ENCODE results near the gene RAD9A. TPM values are rescaled to one million over a fixed set of nuclear protein-coding genes. Genes with fewer than 3 reads are reported as not detected.

The RAD9A gene
- total RNA-seq (2014; rRNA removed; shearing (Covaris generic)): 6.5 and 11.7 TPM in 2 replicates
- polyA plus RNA-seq (2015; cell fraction: cytosol; rRNA removed): 6.6 and 8.1 TPM in 2 replicates
- 32.9 and 36.8 TPM in 2 replicates for polyA plus RNA-seq (2015; cell fraction: nucleus; rRNA removed)

DNA sequence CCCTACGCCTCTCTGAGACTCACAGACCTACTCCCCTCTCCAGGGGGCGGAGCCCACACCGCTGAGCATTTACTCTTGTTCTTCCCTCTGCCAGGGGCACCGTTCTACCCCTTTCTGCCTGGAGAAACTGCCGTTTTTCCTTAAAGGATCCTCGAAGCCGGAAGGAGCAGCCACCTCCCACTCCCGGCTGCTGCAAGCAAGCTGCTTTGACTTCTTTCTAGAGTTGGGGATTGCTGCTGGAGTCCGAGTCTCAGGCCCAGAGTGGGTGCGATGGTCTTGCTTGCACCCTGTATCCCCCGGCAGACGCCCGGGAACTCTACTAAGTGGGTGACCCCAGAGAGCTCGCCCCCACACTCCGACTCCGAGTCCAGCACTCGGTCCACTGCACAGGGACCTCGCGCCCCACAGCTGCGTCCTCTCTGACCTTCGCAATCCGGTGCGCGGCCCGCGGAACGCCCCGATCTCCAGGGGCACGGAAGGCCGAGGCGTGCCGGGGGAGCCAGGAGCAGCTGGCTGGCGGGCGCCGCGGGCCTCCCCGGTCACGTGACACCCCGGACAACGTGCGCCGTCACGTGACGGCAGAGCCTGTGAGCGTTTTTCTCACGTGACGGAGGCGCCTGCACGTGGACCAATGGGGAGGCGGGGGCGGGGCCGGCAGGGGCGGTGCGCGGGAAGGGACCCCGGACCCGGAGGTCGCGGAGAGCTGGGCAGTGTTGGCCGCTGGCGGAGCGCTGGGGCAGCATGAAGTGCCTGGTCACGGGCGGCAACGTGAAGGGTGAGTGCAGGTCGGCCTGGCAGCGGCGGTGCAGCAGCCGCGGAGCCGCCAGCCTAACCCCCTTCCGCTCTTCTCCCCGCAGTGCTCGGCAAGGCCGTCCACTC, at the start of gene RAD9A:
Gene RAD9A (plus strand): TSS at position 683 of the 879 bp plus-strand sequence. CDS start 59 bp downstream, at position 742.
- peak; percentile 85 for DNase-seq (ENCODE audit: low read depth)

DNA sequence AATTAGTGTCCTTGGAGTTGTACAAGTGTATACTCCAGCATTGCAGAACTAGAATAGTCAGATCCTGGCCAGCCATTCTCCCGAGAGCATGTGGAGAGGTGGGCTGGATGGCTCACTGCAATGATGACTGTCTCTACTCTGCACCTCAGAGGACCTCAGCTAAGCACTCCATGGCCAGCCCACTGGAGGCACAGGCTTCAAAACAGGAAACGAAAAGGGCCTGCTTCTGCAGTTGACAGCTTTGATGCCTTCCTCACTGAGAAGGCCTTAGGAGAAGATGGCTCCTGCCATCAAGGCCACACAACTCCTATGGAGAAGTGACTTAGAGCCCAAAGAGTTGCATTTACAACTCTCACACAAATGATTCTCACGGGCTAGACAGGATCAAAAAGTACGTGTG, 47.5 kb upstream of the RAD9A start:
- no peak for DNase-seq (ENCODE audit: low read depth)

DNA sequence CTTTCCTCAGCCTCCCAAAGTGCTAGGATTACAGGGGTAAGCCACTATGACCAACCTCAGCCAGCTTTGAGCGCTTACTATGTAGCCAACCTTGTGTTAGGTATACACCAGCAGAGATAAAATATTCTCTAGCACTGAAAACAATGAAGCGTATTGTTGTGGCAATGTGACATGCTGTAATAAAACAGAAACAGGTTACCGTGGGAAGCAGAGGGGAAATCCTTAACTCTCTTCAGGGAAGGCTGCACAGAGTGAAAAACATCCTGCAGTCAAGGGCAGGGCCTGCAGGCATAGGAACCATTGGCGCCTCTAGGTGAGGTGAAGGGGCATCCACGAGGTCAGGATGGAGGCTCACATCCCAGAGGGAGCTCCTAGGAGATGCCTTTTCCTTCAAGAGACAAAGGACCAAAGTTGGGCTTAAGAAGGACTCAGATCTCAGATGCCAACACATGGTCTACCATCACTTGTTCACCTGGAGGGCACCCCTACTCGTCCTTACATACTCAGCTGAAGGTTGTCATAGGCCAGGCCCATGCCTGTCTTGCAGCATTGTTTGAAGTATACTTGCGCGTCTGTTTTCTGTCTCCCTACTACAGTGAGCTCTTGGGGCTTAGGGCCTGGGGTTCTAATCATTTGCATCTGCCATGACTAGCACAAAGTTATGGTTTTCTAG, 46.4 kb upstream of the RAD9A start:
- DNase-seq (ENCODE audit: low read depth): no peak

DNA sequence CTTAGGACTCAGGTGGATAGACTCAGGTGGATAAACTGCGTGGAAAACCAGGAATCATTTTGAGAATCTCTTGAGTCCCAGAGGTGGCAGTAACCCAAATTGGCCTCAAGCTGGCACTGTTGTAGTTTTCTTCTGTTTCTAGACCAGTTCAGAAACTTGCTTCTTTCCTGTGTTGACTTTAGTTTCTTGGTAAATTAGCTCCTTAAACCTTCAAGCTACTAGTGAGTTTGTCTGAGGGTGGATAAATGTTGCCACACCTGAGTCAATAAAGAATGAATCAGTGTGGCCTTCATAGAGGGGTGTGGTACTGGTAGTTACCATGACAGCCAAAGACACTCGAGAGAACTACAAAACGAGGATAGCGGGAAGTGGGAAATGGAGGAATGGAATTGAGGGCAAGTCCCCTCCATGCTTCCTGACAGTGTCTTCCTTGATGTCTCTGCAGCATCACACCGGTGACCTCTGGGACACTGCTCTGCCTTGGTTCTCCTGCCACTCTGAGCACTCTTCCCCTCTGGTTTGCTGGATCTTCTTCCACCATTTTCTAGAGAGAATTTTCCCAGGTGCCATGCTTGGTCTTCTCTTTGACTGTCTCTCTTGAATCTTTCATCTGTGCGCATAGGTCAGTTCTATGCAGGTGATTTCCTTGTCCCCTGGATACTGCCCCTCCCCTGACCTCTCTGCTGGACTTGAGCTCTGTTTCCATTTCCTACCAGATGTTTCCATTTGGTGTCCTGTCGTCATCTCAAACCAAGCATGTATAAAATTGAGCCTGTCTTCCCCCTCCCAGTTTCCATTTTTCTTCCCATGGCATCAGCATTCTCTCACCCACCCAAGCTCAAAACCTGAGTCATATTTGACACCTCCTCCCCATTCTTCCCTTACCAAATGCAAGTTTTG, 45.6 kb upstream of the RAD9A start:
- peak; percentile 72 for DNase-seq (ENCODE audit: low read depth)

- DNase-seq (ENCODE audit: low read depth): peak; percentile 38
Observed at GRCh38 chr11:67347964-67348749, 43.6 kb upstream of the RAD9A start.

- DNase-seq (ENCODE audit: low read depth): no peak
Observed at GRCh38 chr11:67349036-67349435, 42.8 kb upstream of the RAD9A start.

DNA sequence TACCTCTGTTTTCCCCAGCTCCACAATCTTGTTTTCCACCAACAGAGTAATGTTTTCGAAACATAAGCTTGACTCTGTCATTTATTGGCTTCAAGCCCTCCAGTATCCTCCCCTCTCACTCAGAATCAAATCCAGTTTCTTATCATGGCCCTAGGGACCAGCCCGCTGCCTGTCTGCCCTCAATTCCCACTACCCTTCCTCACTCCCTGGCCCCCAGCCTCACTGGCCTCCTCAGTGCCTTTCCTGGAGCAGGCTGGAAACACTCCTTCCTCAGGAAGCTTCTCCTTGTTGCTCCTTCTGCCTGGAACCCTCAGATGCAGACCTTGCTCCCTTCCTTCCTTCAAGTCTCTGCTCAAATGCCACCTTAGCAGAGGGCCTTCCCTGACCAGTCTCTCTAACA, 42.3 kb upstream of the RAD9A start:
- no peak for DNase-seq (ENCODE audit: low read depth)

DNA sequence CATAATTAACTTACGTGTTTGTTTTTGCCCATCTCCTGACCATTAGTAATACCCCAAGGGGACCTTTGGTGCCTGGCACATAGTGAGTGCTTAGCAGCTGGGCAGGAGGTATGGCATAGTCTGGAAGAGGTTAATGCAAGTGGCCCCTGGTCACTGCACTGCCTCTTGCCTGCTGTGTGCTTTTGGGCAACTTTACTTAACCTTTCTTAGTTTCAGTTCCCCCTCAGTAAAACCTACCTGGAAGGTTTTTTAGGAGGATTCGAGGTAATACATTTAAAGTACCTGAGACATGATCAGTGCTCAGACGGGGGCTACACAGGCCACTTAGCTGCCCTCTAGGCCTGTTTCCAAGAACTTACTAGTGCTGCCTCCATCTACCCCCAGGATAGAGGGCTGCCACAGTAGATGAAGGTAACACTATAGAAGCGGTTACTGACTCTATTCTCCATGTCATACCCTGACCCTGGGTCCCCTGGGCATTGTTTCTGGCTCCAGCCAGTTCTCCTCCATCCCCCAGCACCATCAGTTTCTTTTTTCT, 41.8 kb upstream of the RAD9A start:
- DNase-seq (ENCODE audit: low read depth): no peak

GRCh38 chr11:67351275-67352005, 40.3 kb upstream of the RAD9A start:
- DNase-seq (ENCODE audit: low read depth): peak; percentile 70

GRCh38 chr11:67352546-67353316, 39.1 kb upstream of the RAD9A start:
- DNase-seq (ENCODE audit: low read depth): no peak

- DNase-seq (ENCODE audit: low read depth): peak; percentile 91
Observed at GRCh38 chr11:67353317-67354074, 38.3 kb upstream of the RAD9A start, which contains the start of gene POLD4. TSS of gene POLD4 (minus strand) at chr11:67353546. CDS start at chr11:67353399, 147 bp downstream.

- peak; percentile 100 for DNase-seq (ENCODE audit: low read depth)
Observed at GRCh38 chr11:67354075-67355022, 37.4 kb upstream of the RAD9A start.

- DNase-seq (ENCODE audit: low read depth): no peak
Observed at GRCh38 chr11:67355023-67355793, 36.6 kb upstream of the RAD9A start.

DNA sequence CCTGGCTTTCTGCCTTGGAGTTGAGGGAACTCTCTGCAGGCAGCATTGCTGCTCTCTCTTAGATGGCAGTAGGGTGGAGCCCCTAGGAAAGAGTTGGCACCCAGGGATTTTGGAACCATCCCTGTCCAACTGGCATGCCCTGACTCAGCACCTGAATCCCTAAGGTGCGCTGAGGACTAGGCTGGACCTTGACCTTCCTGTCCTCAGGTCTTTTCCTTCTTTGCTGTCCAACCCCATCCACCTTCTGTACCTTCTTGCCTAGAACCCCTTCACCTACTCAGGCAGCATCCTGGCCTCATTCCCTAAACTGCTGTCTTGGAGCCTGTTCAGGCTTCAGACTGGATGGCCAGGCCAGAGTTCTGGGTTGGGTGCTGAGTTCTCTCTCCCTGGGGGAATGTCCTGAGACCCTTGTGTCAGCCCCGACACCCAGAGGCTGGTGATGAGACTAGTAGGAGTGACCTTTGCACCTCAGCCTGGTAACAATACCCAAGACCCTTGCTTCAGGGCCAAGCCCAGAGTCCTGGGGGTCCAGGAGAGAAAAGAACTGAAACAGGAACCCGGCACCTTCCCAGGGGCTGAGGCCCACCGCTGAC, 35.9 kb upstream of the RAD9A start:
- DNase-seq (ENCODE audit: low read depth): no peak

DNA sequence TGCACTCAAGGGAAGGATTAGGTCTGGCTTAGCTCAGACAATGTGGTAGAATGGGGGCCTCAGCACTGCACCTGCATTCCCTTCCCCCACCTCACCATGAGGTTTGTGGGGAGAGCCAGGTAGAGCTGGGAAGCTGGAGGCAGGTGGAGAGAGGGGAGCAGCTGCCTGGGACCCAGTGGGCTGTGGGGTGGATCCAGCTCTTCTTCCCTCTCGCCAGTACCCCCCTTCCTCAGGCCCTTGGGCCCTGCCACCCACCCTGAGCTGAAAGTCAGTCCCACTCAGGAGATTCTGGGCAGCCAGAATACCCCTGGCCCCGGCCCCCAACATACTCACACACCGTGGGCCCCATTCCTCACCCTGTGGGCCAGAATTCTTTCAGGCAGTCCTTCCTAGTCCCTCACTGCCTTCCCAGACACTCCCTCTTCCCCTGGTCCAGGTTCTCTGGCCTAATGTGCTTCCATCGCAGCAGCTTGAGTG, 35.4 kb upstream of the RAD9A start:
- DNase-seq (ENCODE audit: low read depth): no peak
